K562 (cell line): Measurements from ENCODE around the gene GTF3C1. TPM values are rescaled to one million over a fixed set of nuclear protein-coding genes. Genes with fewer than 3 reads are reported as not detected.

Experiments
- ATAC-seq: fragments of 200-7000 bp; cut with Tn5 transposase; 3 replicates; pipeline ENCODE4 v1.9.1; 2020; ENCODE audit warnings: moderate library complexity
- BruUV-seq: library from RNA; stranded (reverse); fragments of 400-500 nt; replicated peaks from 2 replicates; lab custom pipeline; 2021; lab: Mats Ljungman, UMichigan
- CTCF ChIA-PET: fragments of 300-600 bp; formaldehyde crosslinking; extraction: SDS; loops from one replicate; lab custom pipeline; 2021; ENCODE audit warnings: low intra/inter-chr PET ratio; lab: Yijun Ruan, JAX
- POLR2A ChIA-PET: fragments of 300-600, 350-650 bp; sonication (Branson Sonifier 250); formaldehyde crosslinking; extraction: SDS; loops from one replicate; lab custom pipeline; 2021; ENCODE audit warnings: antibody characterized with exemption, inconsistent platforms; lab: Yijun Ruan, JAX
- DNase-seq, 4 experiments: peaks; one replicate each; pipeline versions ENCODE4 v3.0.0 to v3.0.0-alpha.2; 2011 to 2018; ENCODE audit warnings: low spot score in 3 of 4, mixed read lengths in 3 of 4; ENCODE audit errors: extremely low read depth in 1 of 4
- FAIRE-seq: peaks from 2 replicates; lab custom pipeline; 2011; peaks lifted over from hg19 to GRCh38; lab: Jason Lieb, UNC
- H2AFZ ChIP-seq: 2 replicates; pipeline ENCODE4 v1.6.0; 2011; ENCODE audit warnings: low read depth, low read length, control low read depth, inconsistent platforms
- H3K27ac ChIP-seq: fragments of 200-600 bp; 3 replicates; pipeline ENCODE4 v1.8.0; 2011; ENCODE audit warnings: low read depth, mild to moderate bottlenecking, control low read depth, inconsistent platforms, low read length, moderate library complexity, mixed read lengths; ENCODE audit errors: extremely low read depth
- H3K27me3 ChIP-seq, 2 experiments: fragments of 300-600 bp in 1 of 2; 2 replicates in 1 of 2; 3 replicates in 1 of 2; pipeline versions ENCODE4 v1.6.0 to v1.8.0; 2011; ENCODE audit warnings: inconsistent platforms in 2 of 2, low read length in 2 of 2, mild to moderate bottlenecking in 1 of 2, mixed read lengths in 1 of 2, moderate library complexity in 1 of 2; ENCODE audit not compliant: control insufficient read depth in 2 of 2, insufficient read depth in 2 of 2
- H3K36me3 ChIP-seq: fragments of 300-600 bp; 3 replicates; pipeline ENCODE4 v1.8.0; 2011; ENCODE audit warnings: mild to moderate bottlenecking, low read length, inconsistent platforms; ENCODE audit not compliant: control insufficient read depth, insufficient read depth
- H3K4me1 ChIP-seq, 2 experiments: fragments of 200-600 bp in 1 of 2; replicated peaks in 1 of 2; 2 replicates in 1 of 2; 3 replicates in 1 of 2; pipeline versions ENCODE4 v1.5.1 to v1.8.0; 2011; ENCODE audit warnings: inconsistent platforms in 2 of 2, low read length in 2 of 2, mild to moderate bottlenecking in 1 of 2, mixed read lengths in 1 of 2, moderate library complexity in 1 of 2; ENCODE audit not compliant: control insufficient read depth in 2 of 2, insufficient read depth in 2 of 2
- H3K4me2 ChIP-seq: 2 replicates; pipeline ENCODE4 v1.6.1; 2011; ENCODE audit warnings: low read length, control low read depth, inconsistent platforms, mixed read lengths; ENCODE audit not compliant: insufficient read depth
- H3K4me3 ChIP-seq: fragments of 200-600 bp; sonication (generic), shearing (Covaris generic); 2 replicates; pipeline ENCODE4 v1.5.1; 2016; ENCODE audit warnings: control low read depth, inconsistent platforms
- H3K79me2 ChIP-seq: fragments of 200-600 bp; 3 replicates; pipeline ENCODE4 v1.8.0; 2011; ENCODE audit warnings: low read length, inconsistent platforms; ENCODE audit not compliant: control insufficient read depth, insufficient read depth
- H3K9ac ChIP-seq, 2 experiments: 2 replicates each; pipeline versions ENCODE4 v1.6.0 to v1.6.1; 2011; ENCODE audit warnings: low read depth in 2 of 2, low read length in 2 of 2, control low read depth in 1 of 2, inconsistent platforms in 1 of 2, mild to moderate bottlenecking in 1 of 2, mixed read lengths in 1 of 2; ENCODE audit not compliant: insufficient read depth in 1 of 2
- H3K9me1 ChIP-seq: one replicate; pipeline ENCODE4 v1.6.0; 2011; ENCODE audit warnings: inconsistent platforms, mild to moderate bottlenecking, low read length, moderate library complexity; ENCODE audit not compliant: control insufficient read depth, insufficient read depth
- H3K9me3 ChIP-seq: replicated peaks from 2 replicates; pipeline ENCODE4 v1.5.1; 2011; ENCODE audit warnings: low read depth, low read length, inconsistent platforms; ENCODE audit not compliant: control insufficient read depth, insufficient read depth
- H4K20me1 ChIP-seq: replicated peaks from 2 replicates; pipeline ENCODE4 v1.6.1; 2011; ENCODE audit warnings: low read length, inconsistent platforms, mixed read lengths; ENCODE audit not compliant: control insufficient read depth, insufficient read depth
- SMARCE1 ChIP-seq: fragments of 450-650 bp; IDR thresholded peaks from 2 replicates; pipeline ENCODE4 v1.7.1; 2016; ENCODE audit warnings: mild to moderate bottlenecking
- SREBF2 ChIP-seq: sonication (generic); formaldehyde crosslinking; IDR thresholded peaks from 2 replicates; pipeline ENCODE4 v1.4.0; 2020; ENCODE audit warnings: mild to moderate bottlenecking, missing genetic modification reagents
- TGIF2 ChIP-seq: sonication (generic); formaldehyde crosslinking; IDR thresholded peaks from 2 replicates; pipeline ENCODE4 v1.8.1; 2022; ENCODE audit warnings: mild to moderate bottlenecking, missing genetic modification reagents, moderate library complexity
- WHSC1 ChIP-seq: IDR thresholded peaks from one replicate; pipeline ENCODE4 v1.6.1; 2012; ENCODE audit warnings: low read length, control low read depth, inconsistent platforms
- WGBS: fragments of 100-300 bp; shearing (Covaris generic); methylation state at CpG from one replicate; pipeline ENCODE4 v1.1.6; 2016; ENCODE audit warnings: low coverage, mixed read lengths; ENCODE audit not compliant: insufficient coverage; ENCODE audit errors: missing lambda C conversion rate; 5-methylcytosine and 5-hydroxymethylcytosine counted together
- in situ Hi-C: fragments of 300-500 bp; cut with MboI; formaldehyde crosslinking; loops from 4 replicates; pipeline ENCODE4 v1.15.0; 2018; ENCODE audit warnings: inconsistent platforms, mixed read lengths
- intact Hi-C: fragments of 100-400 bp; cut with micrococcal nuclease; formaldehyde crosslinking; loops from 2 replicates; pipeline ENCODE4 v1.14.2; 2022
- polyA plus RNA-seq, 8 experiments: library from polyadenylated mRNA; depleted of rRNA in 4 of 8; stranded (reverse) in 5 of 8; unstranded in 3 of 8; fragments of >200 nt; fragmentation: Nextera tagmentation in 2 of 8; fragmentation: Illumina TruSeq in 1 of 8; extraction: Ambion mirVana in 2 of 8; extraction: Trizol in 1 of 8; gene quantifications; 2 replicates each; pipeline versions ENCODE4 v1.2.1 to v1.2.3, GENCODE V29; 2011 to 2014; ENCODE audit warnings: inconsistent platforms in 1 of 8, missing spikeins in 1 of 8
- total RNA-seq, 7 experiments: library from RNA; depleted of rRNA in 6 of 7; stranded (reverse); fragments of >200 nt in 6 of 7; fragmentation: Illumina TruSeq in 2 of 7; extraction: Trizol in 2 of 7; gene quantifications; 2 replicates each; pipeline versions ENCODE4 v1.2.1 to v1.2.3, GENCODE V29; 2011 to 2021; ENCODE audit warnings: low replicate concordance in 1 of 7
- TF ChIP-seq, protein P1 (sequence below): fragments of 450-650 bp; IDR thresholded peaks from 2 replicates; pipeline ENCODE4 v1.6.1; 2016; ENCODE audit warnings: mild to moderate bottlenecking, moderate library complexity

Gene GTF3C1
- total and polyA plus RNA-seq, 9 of the 15 experiments (the other 6 are each of a cell fraction or from before 2014, with no cell fraction given) = 0.72 to 63.6 (median 30.9) TPM

DNA sequence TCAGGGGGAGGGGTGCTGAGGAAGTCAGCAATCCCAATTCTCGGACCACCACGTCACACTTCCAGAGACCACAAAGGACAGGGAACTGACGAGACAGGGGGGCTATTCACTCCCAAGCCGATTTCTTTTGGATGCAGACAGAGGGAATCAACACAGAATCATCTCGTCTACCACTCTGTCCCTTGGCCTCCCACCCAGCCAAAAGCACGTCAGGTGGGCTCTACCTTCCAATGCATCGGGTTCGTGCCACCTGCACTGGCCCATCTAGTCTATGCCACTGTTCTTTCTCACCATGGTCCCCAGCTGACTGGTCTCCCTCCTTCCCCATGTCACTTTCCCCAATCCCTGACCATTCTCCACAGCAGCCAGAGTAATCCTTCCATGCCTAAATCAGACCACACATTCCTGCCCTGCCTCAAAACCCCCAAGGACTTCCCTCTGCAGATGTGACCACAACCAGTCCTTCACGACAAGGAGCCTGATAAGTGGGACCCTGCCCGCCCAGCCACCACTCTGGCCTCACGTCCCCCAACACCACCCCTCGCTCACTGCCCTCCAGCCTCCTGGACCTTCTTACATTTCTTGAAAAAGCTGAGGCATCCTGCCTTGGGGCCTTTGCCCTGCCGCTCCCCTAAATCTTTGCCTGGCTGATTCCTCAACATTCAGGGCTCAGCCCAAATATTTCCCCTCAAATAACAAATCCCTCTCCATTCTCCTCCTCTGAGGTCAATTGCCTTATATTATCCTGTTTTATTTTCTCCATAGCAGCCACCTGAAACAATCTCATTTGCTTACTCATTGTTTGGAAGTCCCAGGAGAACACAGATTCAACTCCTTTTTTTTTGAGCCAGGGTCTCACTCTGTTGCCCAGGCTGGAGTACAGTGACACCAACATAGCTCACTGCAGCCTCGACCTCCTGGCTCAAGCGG lies 77.4 kb downstream of the GTF3C1 start:
- Histone ChIP-seq H4K20me1 (0 out of 2 replicates have a peak, but pooled peaks cover 5% of the 10 kb centered on the region), H3K9ac (peak overlapping the region in 1 of 2 experiments; percentile 50; a peak in 1 of 4 replicates), H3K4me3 (no peak overlapping the region), H3K79me2 (no peaks in the 10 kb centered on the region), H3K27me3 (no peaks in the 10 kb centered on the region), H3K27ac (no peak overlapping the region), H2AFZ (no peak overlapping the region), H3K4me1 (peaks cover 8 to 27% of the 10 kb centered on the region in 2 experiments; a peak in 4 of 5 replicates), H3K36me3 (peaks cover 96% of the 10 kb centered on the region; the same call in 2 of the 3 replicates), H3K9me1 (no peaks in the 10 kb centered on the region), H3K9me3 (no peaks in the 10 kb centered on the region), H3K4me2 (no peak overlapping the region)
- BruUV-seq = no TSS peak
- FAIRE-seq (no peak), DNase-seq (no peak), ATAC-seq (no peak)
- intact Hi-C loops = no loop called here
- in situ Hi-C loops = no loop called here
- ChIA-PET POLR2A (no interaction called here), CTCF (no interaction called here)
- TF ChIP-seq SREBF2 (CRISPR knock-in tag) (no peak), SMARCE1 (no peak), TGIF2 (CRISPR knock-in tag) (no peak), WHSC1 (no peak)
- TF ChIP-seq, protein P1, sequence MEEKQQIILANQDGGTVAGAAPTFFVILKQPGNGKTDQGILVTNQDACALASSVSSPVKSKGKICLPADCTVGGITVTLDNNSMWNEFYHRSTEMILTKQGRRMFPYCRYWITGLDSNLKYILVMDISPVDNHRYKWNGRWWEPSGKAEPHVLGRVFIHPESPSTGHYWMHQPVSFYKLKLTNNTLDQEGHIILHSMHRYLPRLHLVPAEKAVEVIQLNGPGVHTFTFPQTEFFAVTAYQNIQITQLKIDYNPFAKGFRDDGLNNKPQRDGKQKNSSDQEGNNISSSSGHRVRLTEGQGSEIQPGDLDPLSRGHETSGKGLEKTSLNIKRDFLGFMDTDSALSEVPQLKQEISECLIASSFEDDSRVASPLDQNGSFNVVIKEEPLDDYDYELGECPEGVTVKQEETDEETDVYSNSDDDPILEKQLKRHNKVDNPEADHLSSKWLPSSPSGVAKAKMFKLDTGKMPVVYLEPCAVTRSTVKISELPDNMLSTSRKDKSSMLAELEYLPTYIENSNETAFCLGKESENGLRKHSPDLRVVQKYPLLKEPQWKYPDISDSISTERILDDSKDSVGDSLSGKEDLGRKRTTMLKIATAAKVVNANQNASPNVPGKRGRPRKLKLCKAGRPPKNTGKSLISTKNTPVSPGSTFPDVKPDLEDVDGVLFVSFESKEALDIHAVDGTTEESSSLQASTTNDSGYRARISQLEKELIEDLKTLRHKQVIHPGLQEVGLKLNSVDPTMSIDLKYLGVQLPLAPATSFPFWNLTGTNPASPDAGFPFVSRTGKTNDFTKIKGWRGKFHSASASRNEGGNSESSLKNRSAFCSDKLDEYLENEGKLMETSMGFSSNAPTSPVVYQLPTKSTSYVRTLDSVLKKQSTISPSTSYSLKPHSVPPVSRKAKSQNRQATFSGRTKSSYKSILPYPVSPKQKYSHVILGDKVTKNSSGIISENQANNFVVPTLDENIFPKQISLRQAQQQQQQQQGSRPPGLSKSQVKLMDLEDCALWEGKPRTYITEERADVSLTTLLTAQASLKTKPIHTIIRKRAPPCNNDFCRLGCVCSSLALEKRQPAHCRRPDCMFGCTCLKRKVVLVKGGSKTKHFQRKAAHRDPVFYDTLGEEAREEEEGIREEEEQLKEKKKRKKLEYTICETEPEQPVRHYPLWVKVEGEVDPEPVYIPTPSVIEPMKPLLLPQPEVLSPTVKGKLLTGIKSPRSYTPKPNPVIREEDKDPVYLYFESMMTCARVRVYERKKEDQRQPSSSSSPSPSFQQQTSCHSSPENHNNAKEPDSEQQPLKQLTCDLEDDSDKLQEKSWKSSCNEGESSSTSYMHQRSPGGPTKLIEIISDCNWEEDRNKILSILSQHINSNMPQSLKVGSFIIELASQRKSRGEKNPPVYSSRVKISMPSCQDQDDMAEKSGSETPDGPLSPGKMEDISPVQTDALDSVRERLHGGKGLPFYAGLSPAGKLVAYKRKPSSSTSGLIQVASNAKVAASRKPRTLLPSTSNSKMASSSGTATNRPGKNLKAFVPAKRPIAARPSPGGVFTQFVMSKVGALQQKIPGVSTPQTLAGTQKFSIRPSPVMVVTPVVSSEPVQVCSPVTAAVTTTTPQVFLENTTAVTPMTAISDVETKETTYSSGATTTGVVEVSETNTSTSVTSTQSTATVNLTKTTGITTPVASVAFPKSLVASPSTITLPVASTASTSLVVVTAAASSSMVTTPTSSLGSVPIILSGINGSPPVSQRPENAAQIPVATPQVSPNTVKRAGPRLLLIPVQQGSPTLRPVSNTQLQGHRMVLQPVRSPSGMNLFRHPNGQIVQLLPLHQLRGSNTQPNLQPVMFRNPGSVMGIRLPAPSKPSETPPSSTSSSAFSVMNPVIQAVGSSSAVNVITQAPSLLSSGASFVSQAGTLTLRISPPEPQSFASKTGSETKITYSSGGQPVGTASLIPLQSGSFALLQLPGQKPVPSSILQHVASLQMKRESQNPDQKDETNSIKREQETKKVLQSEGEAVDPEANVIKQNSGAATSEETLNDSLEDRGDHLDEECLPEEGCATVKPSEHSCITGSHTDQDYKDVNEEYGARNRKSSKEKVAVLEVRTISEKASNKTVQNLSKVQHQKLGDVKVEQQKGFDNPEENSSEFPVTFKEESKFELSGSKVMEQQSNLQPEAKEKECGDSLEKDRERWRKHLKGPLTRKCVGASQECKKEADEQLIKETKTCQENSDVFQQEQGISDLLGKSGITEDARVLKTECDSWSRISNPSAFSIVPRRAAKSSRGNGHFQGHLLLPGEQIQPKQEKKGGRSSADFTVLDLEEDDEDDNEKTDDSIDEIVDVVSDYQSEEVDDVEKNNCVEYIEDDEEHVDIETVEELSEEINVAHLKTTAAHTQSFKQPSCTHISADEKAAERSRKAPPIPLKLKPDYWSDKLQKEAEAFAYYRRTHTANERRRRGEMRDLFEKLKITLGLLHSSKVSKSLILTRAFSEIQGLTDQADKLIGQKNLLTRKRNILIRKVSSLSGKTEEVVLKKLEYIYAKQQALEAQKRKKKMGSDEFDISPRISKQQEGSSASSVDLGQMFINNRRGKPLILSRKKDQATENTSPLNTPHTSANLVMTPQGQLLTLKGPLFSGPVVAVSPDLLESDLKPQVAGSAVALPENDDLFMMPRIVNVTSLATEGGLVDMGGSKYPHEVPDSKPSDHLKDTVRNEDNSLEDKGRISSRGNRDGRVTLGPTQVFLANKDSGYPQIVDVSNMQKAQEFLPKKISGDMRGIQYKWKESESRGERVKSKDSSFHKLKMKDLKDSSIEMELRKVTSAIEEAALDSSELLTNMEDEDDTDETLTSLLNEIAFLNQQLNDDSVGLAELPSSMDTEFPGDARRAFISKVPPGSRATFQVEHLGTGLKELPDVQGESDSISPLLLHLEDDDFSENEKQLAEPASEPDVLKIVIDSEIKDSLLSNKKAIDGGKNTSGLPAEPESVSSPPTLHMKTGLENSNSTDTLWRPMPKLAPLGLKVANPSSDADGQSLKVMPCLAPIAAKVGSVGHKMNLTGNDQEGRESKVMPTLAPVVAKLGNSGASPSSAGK = no peak
- TF ChIP-seq, all 486 proteins: peak for 0
- WGBS = 87% methylated on average over 15 of the region's 15 CpGs
